ENCODE data around the gene KNCN. TPM values are rescaled to one million over a fixed set of nuclear protein-coding genes. Genes with fewer than 3 reads are reported as not detected.

Gene KNCN
- total and polyA plus RNA-seq, 2 experiments from 2014 or later: not detected

- no peak for TF ChIP-seq REST (IDR thresholded peaks at IDR 0.05; ENCODE audit: unreplicated experiment)
These were observed 19.4 kb downstream of the KNCN start (continued) for GRCh38 chr1:46532095-46532494.

GRCh38 chr1:46530791-46531409 is 20.5 kb downstream of the KNCN start:
- Mint-ChIP-seq H3K27me3 (ENCODE audit: insufficient read depth, low read depth, poor library complexity) (peaks cover 82% of the 10 kb centered on the region), H3K9me3 (no peaks in the 10 kb centered on the region), H3K36me3 (ENCODE audit: low read depth) (no peaks in the 10 kb centered on the region), H3K27ac (no peak overlapping the region), H3K4me3 (no peak overlapping the region; the same call in 2 of the 3 replicates), H3K4me1 (peaks cover 38% of the 10 kb centered on the region)
- no peaks in the 10 kb centered on the region for H3K36me3 ChIP-seq (ENCODE audit: insufficient read depth)
- DNase-seq (ENCODE audit: low spot score) (peak; percentile 72), ATAC-seq (peak; percentile 3)
- H2AFZ ChIP-seq: no peak overlapping the region
- H3K9me2 ChIP-seq (ENCODE audit: insufficient read depth): no peaks in the 10 kb centered on the region
- H3K4me2 ChIP-seq: peak overlapping the region; percentile 29; the same call in 1 of the 2 replicates
- H3K27me3 ChIP-seq (ENCODE audit: insufficient read depth): peaks cover 98% of the 10 kb centered on the region
- H3K79me2 ChIP-seq (replicated peaks; ENCODE audit: insufficient read depth): no peaks in the 10 kb centered on the region
- H3K27ac ChIP-seq (ENCODE audit: low read depth): no peak overlapping the region
- H3F3A ChIP-seq (replicated peaks; ENCODE audit: low read depth): peaks cover 14% of the 10 kb centered on the region
- no peaks in the 10 kb centered on the region; the same call in 1 of the 2 replicates for H4K20me1 ChIP-seq (replicated peaks; ENCODE audit: insufficient read depth)
- TF ChIP-seq EZH2phosphoT487 (IDR thresholded peaks at IDR 0.05; ENCODE audit: unreplicated experiment) (no peak), CTCF (conservative IDR thresholded peaks at IDR 0.05; ENCODE audit: low read depth in 2 of 2) (peak; percentile 18 to 48; a peak in 3 of 4 replicates)
- H3K4me3 ChIP-seq: no peak overlapping the region
- peaks cover 24% of the 10 kb centered on the region for H3K4me1 ChIP-seq (ENCODE audit: insufficient read depth)

- Histone ChIP-seq H4K20me1 (replicated peaks; ENCODE audit: insufficient read depth) (no peaks in the 10 kb centered on the region; the same call in 1 of the 2 replicates), H3F3A (replicated peaks; ENCODE audit: low read depth) (peaks cover 14% of the 10 kb centered on the region), H3K9me2 (ENCODE audit: insufficient read depth) (no peaks in the 10 kb centered on the region), H3K36me3 (ENCODE audit: insufficient read depth) (no peaks in the 10 kb centered on the region), H3K4me2 (peak overlapping the region; percentile 29; the same call in 1 of the 2 replicates), H3K79me2 (replicated peaks; ENCODE audit: insufficient read depth) (no peaks in the 10 kb centered on the region), H2AFZ (no peak overlapping the region), H3K27me3 (ENCODE audit: insufficient read depth) (peaks cover 98% of the 10 kb centered on the region), H3K4me1 (ENCODE audit: insufficient read depth) (peaks cover 30% of the 10 kb centered on the region), H3K4me3 (no peak overlapping the region), H3K27ac (ENCODE audit: low read depth) (no peak overlapping the region)
- Mint-ChIP-seq H3K36me3 (ENCODE audit: low read depth) (no peaks in the 10 kb centered on the region), H3K27me3 (ENCODE audit: insufficient read depth, low read depth, poor library complexity) (peaks cover 83% of the 10 kb centered on the region), H3K4me3 (no peak overlapping the region; the same call in 2 of the 3 replicates), H3K4me1 (peaks cover 44% of the 10 kb centered on the region), H3K9me3 (no peaks in the 10 kb centered on the region), H3K27ac (no peak overlapping the region)
- DNase-seq (ENCODE audit: low spot score) (no peak), ATAC-seq (no peak)
- no peak for TF ChIP-seq STAT1 (IDR thresholded peaks at IDR 0.05; ENCODE audit: unreplicated experiment)
- TF ChIP-seq ZNF462 (CRISPR knock-in tag; IDR thresholded peaks at IDR 0.05): no peak
- no peak for TF ChIP-seq CREB1 (CRISPR knock-in tag; IDR thresholded peaks at IDR 0.05; ENCODE audit: low read depth)
- TF ChIP-seq NANOG (IDR thresholded peaks at IDR 0.05; ENCODE audit: borderline replicate concordance): no peak
- TF ChIP-seq ZNF331 (CRISPR knock-in tag; IDR thresholded peaks at IDR 0.05; ENCODE audit: low read depth): no peak
These were observed 21.1 kb downstream of the KNCN start for GRCh38 chr1:46530311-46530710.
